Fibroblast of lung (primary cell): ENCODE data around the gene MLXIP. TPM values are rescaled to one million over a fixed set of nuclear protein-coding genes. Genes with fewer than 3 reads are reported as not detected.

Experiments used
- DNase-seq, 2 donors: peaks; one replicate each; pipeline versions ENCODE4 v3.0.0 to v3.0.0-alpha.2; 2010; ENCODE audit warnings: low read depth in 2 of 2
- H2AFZ ChIP-seq: 2 replicates; pipeline ENCODE4 v1.5.1; 2012; ENCODE audit warnings: low read length, control low read depth, inconsistent platforms
- H3K27ac ChIP-seq: 2 replicates; pipeline ENCODE4 v1.5.1; 2011; ENCODE audit warnings: low read length, control low read depth; ENCODE audit not compliant: insufficient read depth
- H3K27me3 ChIP-seq: 2 replicates; pipeline ENCODE4 v1.5.1; 2011; ENCODE audit warnings: mild to moderate bottlenecking, low read length; ENCODE audit not compliant: control insufficient read depth, insufficient read depth
- H3K36me3 ChIP-seq: 2 replicates; pipeline ENCODE4 v1.5.1; 2011; ENCODE audit warnings: low read length; ENCODE audit not compliant: control insufficient read depth, insufficient read depth
- H3K4me1 ChIP-seq: 2 replicates; pipeline ENCODE4 v1.5.1; 2011; ENCODE audit warnings: low read length; ENCODE audit not compliant: control insufficient read depth, insufficient read depth; ENCODE audit errors: extremely low read depth
- H3K4me2 ChIP-seq: 2 replicates; pipeline ENCODE4 v1.5.1; 2011; ENCODE audit warnings: low read length, control low read depth; ENCODE audit not compliant: insufficient read depth; ENCODE audit errors: extremely low read depth
- H3K4me3 ChIP-seq, 4 experiments: fragments of 200-600 bp in 1 of 4; sonication (generic) in 1 of 4; replicated peaks in 1 of 4; 2 replicates each; pipeline ENCODE4 v1.5.1; 2011 to 2016; ENCODE audit warnings: low read length in 4 of 4, low read depth in 3 of 4, mild to moderate bottlenecking in 3 of 4, control low read depth in 2 of 4, inconsistent platforms in 1 of 4, mixed read lengths in 1 of 4; ENCODE audit not compliant: insufficient read depth in 1 of 4; ENCODE audit errors: control extremely low read depth in 1 of 4
- H3K79me2 ChIP-seq: 2 replicates; pipeline ENCODE4 v1.5.1; 2012; ENCODE audit warnings: mild to moderate bottlenecking, low read length, inconsistent platforms; ENCODE audit not compliant: control insufficient read depth, insufficient read depth
- H3K9ac ChIP-seq: 2 replicates; pipeline ENCODE4 v1.5.1; 2011; ENCODE audit warnings: mild to moderate bottlenecking, low read length, control low read depth; ENCODE audit not compliant: insufficient read depth
- H3K9me3 ChIP-seq: 2 replicates; pipeline ENCODE4 v1.5.1; 2012; ENCODE audit warnings: low read depth, low read length; ENCODE audit not compliant: control insufficient read depth, insufficient read depth
- H4K20me1 ChIP-seq: 2 replicates; pipeline ENCODE4 v1.5.1; 2011; ENCODE audit warnings: low read length; ENCODE audit not compliant: control insufficient read depth, insufficient read depth; ENCODE audit errors: extremely low read depth
- EZH2 ChIP-seq: IDR thresholded peaks from 2 replicates; pipeline ENCODE4 v1.5.1; 2012; ENCODE audit warnings: low read length, control low read depth, mild to moderate bottlenecking; ENCODE audit errors: missing control alignments
- polyA plus RNA-seq, 2 donors: library from polyadenylated mRNA; depleted of rRNA in 1 of 2; stranded (reverse) in 1 of 2; unstranded in 1 of 2; fragments of >200 nt; gene quantifications; 2 replicates each; pipeline ENCODE4 v1.2.1, GENCODE V29; 2011 to 2012; ENCODE audit warnings: missing spikeins in 1 of 2
- total RNA-seq: library from RNA; depleted of rRNA; stranded (reverse); fragments of >200 nt; gene quantifications from 2 replicates; pipeline ENCODE4 v1.2.1, GENCODE V29; 2014
- TF ChIP-seq, protein P1 (sequence below), 2 donors: IDR thresholded peaks in 1 of 2; conservative IDR thresholded peaks in 1 of 2; 1 replicate in 1 of 2; 2 replicates in 1 of 2; pipeline ENCODE4 v1.5.1; 2011 to 2012; ENCODE audit warnings: low read length in 2 of 2, control low read depth in 1 of 2, inconsistent platforms in 1 of 2, low read depth in 1 of 2, mild to moderate bottlenecking in 1 of 2

MLXIP gene
- total and polyA plus RNA-seq, 2 donors (not counting 1 experiment from before 2014, with no cell fraction given) = 6.6 to 17.0 TPM

DNA sequence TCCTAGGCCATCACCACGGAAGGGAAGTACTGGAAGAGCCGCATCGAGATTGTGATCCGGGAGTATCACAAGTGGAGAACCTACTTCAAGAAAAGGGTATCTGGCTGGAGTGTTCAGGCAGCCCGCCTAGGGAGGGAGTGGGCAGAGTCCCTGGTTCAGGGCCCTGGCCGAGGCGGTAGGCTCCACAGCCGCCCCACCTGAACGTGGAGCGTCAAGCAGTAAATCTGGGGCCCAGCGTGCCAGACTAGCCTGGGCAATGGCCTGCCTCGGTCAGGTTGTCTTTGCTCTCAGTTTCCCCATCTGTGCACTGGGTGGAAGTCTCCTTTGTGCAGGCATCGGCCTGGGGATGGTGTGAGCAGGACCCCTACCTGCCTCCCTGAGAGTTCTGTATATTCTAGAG is 50.6 kb downstream of the MLXIP start:
- no peak overlapping the region for H2AFZ ChIP-seq
- H3K36me3 ChIP-seq = peaks cover 17% of the 10 kb centered on the region
- H3K27ac ChIP-seq = no peak overlapping the region
- no peak overlapping the region for H3K4me3 ChIP-seq
- H3K79me2 ChIP-seq = peaks cover 8% of the 10 kb centered on the region
- H4K20me1 ChIP-seq = no peaks in the 10 kb centered on the region
- H3K9me3 ChIP-seq = no peaks in the 10 kb centered on the region
- no peak overlapping the region for H3K9ac ChIP-seq
- H3K27me3 ChIP-seq = no peaks in the 10 kb centered on the region
- TF ChIP-seq, protein P1, sequence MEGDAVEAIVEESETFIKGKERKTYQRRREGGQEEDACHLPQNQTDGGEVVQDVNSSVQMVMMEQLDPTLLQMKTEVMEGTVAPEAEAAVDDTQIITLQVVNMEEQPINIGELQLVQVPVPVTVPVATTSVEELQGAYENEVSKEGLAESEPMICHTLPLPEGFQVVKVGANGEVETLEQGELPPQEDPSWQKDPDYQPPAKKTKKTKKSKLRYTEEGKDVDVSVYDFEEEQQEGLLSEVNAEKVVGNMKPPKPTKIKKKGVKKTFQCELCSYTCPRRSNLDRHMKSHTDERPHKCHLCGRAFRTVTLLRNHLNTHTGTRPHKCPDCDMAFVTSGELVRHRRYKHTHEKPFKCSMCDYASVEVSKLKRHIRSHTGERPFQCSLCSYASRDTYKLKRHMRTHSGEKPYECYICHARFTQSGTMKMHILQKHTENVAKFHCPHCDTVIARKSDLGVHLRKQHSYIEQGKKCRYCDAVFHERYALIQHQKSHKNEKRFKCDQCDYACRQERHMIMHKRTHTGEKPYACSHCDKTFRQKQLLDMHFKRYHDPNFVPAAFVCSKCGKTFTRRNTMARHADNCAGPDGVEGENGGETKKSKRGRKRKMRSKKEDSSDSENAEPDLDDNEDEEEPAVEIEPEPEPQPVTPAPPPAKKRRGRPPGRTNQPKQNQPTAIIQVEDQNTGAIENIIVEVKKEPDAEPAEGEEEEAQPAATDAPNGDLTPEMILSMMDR (conservative IDR thresholded peaks at IDR 0.05 in 1 of 2, IDR thresholded peaks at IDR 0.05 in 1 of 2; ENCODE audit: low read depth in 1 of 2, low read length in 2 of 2) = no peak
- no peak for TF ChIP-seq EZH2
- DNase-seq = no peak
- H3K4me1 ChIP-seq = peaks cover 2% of the 10 kb centered on the region
- no peak overlapping the region for H3K4me2 ChIP-seq

DNA sequence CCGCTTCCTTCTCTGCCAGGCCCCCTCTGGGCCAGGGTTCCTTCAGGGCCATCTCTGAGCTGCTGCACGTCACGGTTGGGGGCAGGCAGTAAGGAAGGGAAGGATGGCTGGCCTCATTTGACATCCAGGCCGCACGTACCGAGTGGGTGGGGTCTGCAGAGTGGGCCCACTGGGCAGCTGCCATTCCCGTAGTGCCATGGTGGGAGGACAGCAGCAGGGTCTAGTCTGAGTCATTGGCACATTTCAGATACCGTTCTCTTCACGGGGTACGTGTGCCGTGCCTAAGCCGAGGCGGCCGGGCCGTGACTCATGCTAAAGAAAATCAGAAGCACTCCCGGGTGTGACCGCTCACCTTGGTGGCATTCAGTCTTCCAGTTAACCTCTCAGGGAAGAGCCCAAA is 51.6 kb downstream of the MLXIP start:
- DNase-seq = peak in 1 of 2 donors; percentile 84
- peaks cover 20% of the 10 kb centered on the region for H3K36me3 ChIP-seq
- H3K4me3 ChIP-seq = no peak overlapping the region
- no peak overlapping the region for H3K4me2 ChIP-seq
- no peak overlapping the region for H3K9ac ChIP-seq
- no peak overlapping the region for H2AFZ ChIP-seq
- no peaks in the 10 kb centered on the region for H3K9me3 ChIP-seq
- H3K79me2 ChIP-seq = peaks cover 6% of the 10 kb centered on the region
- TF ChIP-seq, protein P1 (conservative IDR thresholded peaks at IDR 0.05 in 1 of 2, IDR thresholded peaks at IDR 0.05 in 1 of 2; ENCODE audit: low read depth in 1 of 2, low read length in 2 of 2) = no peak
- no peak for TF ChIP-seq EZH2
- H3K4me1 ChIP-seq = peaks cover 2% of the 10 kb centered on the region
- no peaks in the 10 kb centered on the region for H4K20me1 ChIP-seq
- no peaks in the 10 kb centered on the region for H3K27me3 ChIP-seq
- H3K27ac ChIP-seq = no peak overlapping the region

DNA sequence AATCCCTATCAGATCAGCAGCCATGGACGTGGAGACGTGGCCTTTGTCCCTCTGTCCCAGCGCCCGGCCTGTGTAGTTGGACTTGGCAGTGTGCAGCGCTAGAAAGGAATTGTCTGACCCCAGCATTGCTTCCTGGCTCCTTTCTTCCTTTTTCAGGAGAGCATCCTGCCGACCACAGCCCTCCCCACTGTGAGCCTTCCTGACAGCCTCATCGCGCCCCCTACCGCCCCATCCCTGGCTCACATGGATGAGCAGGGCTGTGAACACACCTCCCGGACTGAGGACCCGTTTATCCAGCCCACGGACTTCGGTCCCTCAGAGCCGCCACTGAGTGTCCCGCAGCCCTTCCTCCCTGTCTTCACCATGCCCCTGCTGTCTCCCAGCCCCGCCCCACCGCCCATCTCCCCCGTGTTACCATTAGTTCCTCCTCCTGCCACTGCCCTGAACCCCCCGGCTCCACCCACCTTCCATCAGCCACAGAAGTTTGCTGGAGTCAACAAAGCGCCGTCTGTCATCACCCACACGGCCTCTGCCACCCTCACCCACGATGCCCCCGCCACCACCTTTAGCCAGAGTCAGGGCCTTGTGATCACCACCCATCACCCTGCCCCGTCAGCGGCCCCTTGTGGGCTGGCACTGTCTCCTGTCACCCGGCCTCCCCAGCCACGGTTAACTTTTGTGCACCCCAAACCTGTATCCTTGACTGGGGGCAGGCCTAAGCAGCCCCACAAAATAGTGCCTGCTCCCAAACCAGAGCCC is 54.8 kb downstream of the MLXIP start:
- Histone ChIP-seq H3K9ac (no peak overlapping the region), H3K4me2 (no peak overlapping the region), H3K36me3 (peaks cover 25% of the 10 kb centered on the region), H2AFZ (no peak overlapping the region), H3K27me3 (no peaks in the 10 kb centered on the region), H4K20me1 (no peaks in the 10 kb centered on the region), H3K9me3 (no peaks in the 10 kb centered on the region), H3K79me2 (no peaks in the 10 kb centered on the region), H3K4me1 (no peaks in the 10 kb centered on the region), H3K27ac (no peak overlapping the region), H3K4me3 (no peak overlapping the region)
- no peak for DNase-seq
- no peak for TF ChIP-seq EZH2
- TF ChIP-seq, protein P1 (conservative IDR thresholded peaks at IDR 0.05 in 1 of 2, IDR thresholded peaks at IDR 0.05 in 1 of 2; ENCODE audit: low read depth in 1 of 2, low read length in 2 of 2) = no peak
